Right lobe of liver (tissue), 4 donors: Measurements from ENCODE around the gene SPATA13.

Experiments
- CTCF ChIP-seq, 4 donors: fragments of 200-600 bp in 3 of 4; fragments of 450-650 bp in 1 of 4; IDR thresholded peaks; one replicate each; pipeline versions ENCODE4 v1.5.1 to v1.8.0; 2016 to 2022; ENCODE audit warnings: antibody characterized with exemption in 4 of 4, mild to moderate bottlenecking in 2 of 4
- POLR2A ChIP-seq: fragments of 450-650 bp; IDR thresholded peaks from one replicate; pipeline ENCODE4 v1.6.1; 2017; ENCODE audit warnings: antibody characterized with exemption, mild to moderate bottlenecking
- donor health status: DM: no; HTN: no; CAD: no.
- donor health status: DM: no; HTN: no; CAD: no.
- donor health status: DM: no; HTN: yes; CAD: no.

- TF ChIP-seq POLR2A (no peak), CTCF (IDR thresholded peaks at IDR 0.05) (no peak)
These were observed 15.3 kb downstream of the SPATA13 start for GRCh38 chr13:24175847-24176246.
